HepG2 (cell line): Measurements from ENCODE around the gene KMT2A. TPM values are rescaled to one million over a fixed set of nuclear protein-coding genes. Genes with fewer than 3 reads are reported as not detected.

Experiments
- ATAC-seq: fragments of 200-7000 bp; cut with Tn5 transposase; 3 replicates; pipeline ENCODE4 v1.9.1; 2020; ENCODE audit warnings: mild to moderate bottlenecking, moderate library complexity
- BruUV-seq: library from RNA; stranded (reverse); fragments of 400-500 nt; replicated peaks from 2 replicates; lab custom pipeline; 2021; lab: Mats Ljungman, UMichigan
- CTCF ChIA-PET: fragments of 300-600 bp; formaldehyde crosslinking; extraction: SDS; loops from one replicate; lab custom pipeline; 2021; ENCODE audit warnings: low total read pairs, inconsistent platforms, low intra/inter-chr PET ratio; lab: Yijun Ruan, JAX
- POLR2A ChIA-PET: fragments of 350-600 bp; sonication (Branson Sonifier 250); formaldehyde crosslinking; loops from one replicate; lab custom pipeline; 2020; ENCODE audit warnings: antibody characterized with exemption, inconsistent platforms; lab: Yijun Ruan, JAX
- DNase-seq: peaks from one replicate; pipeline ENCODE4 v3.0.0-alpha.2; 2015; ENCODE audit warnings: low spot score
- FAIRE-seq: peaks from 3 replicates; lab custom pipeline; 2011; peaks lifted over from hg19 to GRCh38; lab: Jason Lieb, UNC
- H2AFZ ChIP-seq: one replicate; pipeline ENCODE4 v1.6.1; 2011; ENCODE audit warnings: low read length, inconsistent platforms
- H3K27ac ChIP-seq: fragments of 300-600 bp; 3 replicates; pipeline ENCODE4 v1.8.0; 2011; ENCODE audit warnings: mixed run types, mild to moderate bottlenecking, mixed read lengths, low read length, inconsistent platforms; ENCODE audit not compliant: insufficient read depth; ENCODE audit errors: extremely low read length
- H3K27me3 ChIP-seq, 2 experiments: fragments of 200-600 bp in 1 of 2; 2 replicates in 1 of 2; 3 replicates in 1 of 2; pipeline versions ENCODE4 v1.6.0 to v1.8.0; 2011; ENCODE audit warnings: low read length in 2 of 2, mild to moderate bottlenecking in 2 of 2, moderate library complexity in 2 of 2, inconsistent platforms in 1 of 2; ENCODE audit not compliant: insufficient read depth in 2 of 2, control insufficient read depth in 1 of 2
- H3K36me3 ChIP-seq, 2 experiments: fragments of 200-600 bp in 1 of 2; replicated peaks in 1 of 2; 2 replicates in 1 of 2; 3 replicates in 1 of 2; pipeline versions ENCODE4 v1.5.1 to v1.8.0; 2011; ENCODE audit warnings: low read length in 2 of 2, inconsistent platforms in 1 of 2; ENCODE audit not compliant: insufficient read depth in 2 of 2, control insufficient read depth in 1 of 2
- H3K4me1 ChIP-seq: 2 replicates; pipeline ENCODE4 v1.5.1; 2012; ENCODE audit warnings: low read length, inconsistent platforms; ENCODE audit not compliant: insufficient read depth
- H3K4me2 ChIP-seq: 2 replicates; pipeline ENCODE4 v1.6.0; 2011; ENCODE audit warnings: low read depth, low read length, inconsistent platforms
- H3K4me3 ChIP-seq, 3 experiments: fragments of 200-600 bp in 1 of 3; sonication (generic), shearing (Covaris generic) in 1 of 3; replicated peaks in 1 of 3; 2 replicates each; pipeline ENCODE4 v1.5.1; 2011 to 2016; ENCODE audit warnings: low read length in 3 of 3, inconsistent platforms in 2 of 3, low read depth in 2 of 3, mild to moderate bottlenecking in 2 of 3, control low read depth in 1 of 3, mixed read lengths in 1 of 3; ENCODE audit not compliant: insufficient read depth in 1 of 3
- H3K79me2 ChIP-seq: one replicate; pipeline ENCODE4 v1.6.1; 2011; ENCODE audit warnings: low read length, inconsistent platforms; ENCODE audit not compliant: insufficient read depth
- H3K9ac ChIP-seq: 2 replicates; pipeline ENCODE4 v1.6.0; 2011; ENCODE audit warnings: mild to moderate bottlenecking, low read depth, low read length, inconsistent platforms; ENCODE audit not compliant: insufficient read depth
- H3K9me3 ChIP-seq: 2 replicates; pipeline ENCODE4 v1.5.1; 2012; ENCODE audit warnings: mild to moderate bottlenecking, low read length
- H4K20me1 ChIP-seq: 2 replicates; pipeline ENCODE4 v1.6.0; 2011; ENCODE audit warnings: inconsistent platforms, mild to moderate bottlenecking, low read length, moderate library complexity; ENCODE audit not compliant: insufficient read depth
- DMAP1 ChIP-seq: IDR thresholded peaks from 2 replicates; pipeline ENCODE4 v1.6.1; 2016
- HDAC2 ChIP-seq: sonication (generic); formaldehyde crosslinking; IDR thresholded peaks from 2 replicates; pipeline ENCODE4 v1.4.0; 2020; ENCODE audit warnings: missing genetic modification reagents
- NR2F2 ChIP-seq: IDR thresholded peaks from 2 replicates; pipeline ENCODE4 v1.6.1; 2012; ENCODE audit warnings: low read depth, inconsistent platforms, borderline replicate concordance
- PCBP1 ChIP-seq: fragments of 200-400 bp; formaldehyde crosslinking; IDR thresholded peaks from 2 replicates; pipeline ENCODE4 v1.6.1; 2017; ENCODE audit warnings: mild to moderate bottlenecking, low read depth, low read length, borderline replicate concordance
- SAP130 ChIP-seq: IDR thresholded peaks from 2 replicates; pipeline ENCODE4 v1.6.1; 2016; ENCODE audit warnings: low read depth
- STAG1 ChIP-seq: sonication (generic); formaldehyde crosslinking; IDR thresholded peaks from 2 replicates; pipeline ENCODE4 v1.4.0; 2020; ENCODE audit warnings: missing genetic modification reagents
- THAP11 ChIP-seq: IDR thresholded peaks from 2 replicates; pipeline ENCODE4 v1.6.1; 2016; ENCODE audit warnings: missing biosample characterization, missing genetic modification reagents
- ZNF121 ChIP-seq: sonication (generic); formaldehyde crosslinking; IDR thresholded peaks from 2 replicates; pipeline ENCODE4 v1.5.0; 2020; ENCODE audit warnings: mild to moderate bottlenecking, missing genetic modification reagents
- ZNF335 ChIP-seq: sonication (generic); formaldehyde crosslinking; IDR thresholded peaks from 2 replicates; pipeline ENCODE4 v1.4.0; 2020; ENCODE audit warnings: missing genetic modification reagents
- ZNF468 ChIP-seq: sonication (generic); formaldehyde crosslinking; IDR thresholded peaks from 2 replicates; pipeline ENCODE4 v1.8.0; 2022; ENCODE audit warnings: mild to moderate bottlenecking, moderate library complexity, missing genetic modification reagents
- ZNF619 ChIP-seq: sonication (generic); formaldehyde crosslinking; IDR thresholded peaks from 2 replicates; pipeline ENCODE4 v1.4.0; 2020; ENCODE audit warnings: mild to moderate bottlenecking, missing genetic modification reagents
- ZSCAN31 ChIP-seq: sonication (generic); formaldehyde crosslinking; IDR thresholded peaks from 2 replicates; pipeline ENCODE4 v1.5.0; 2020; ENCODE audit warnings: low read depth, mild to moderate bottlenecking, missing genetic modification reagents
- WGBS: methylation state at CpG from one replicate; pipeline ENCODE4 v1.1.6; 2017; ENCODE audit warnings: low lambda C conversion rate; 5-methylcytosine and 5-hydroxymethylcytosine counted together
- in situ Hi-C: cut with HindIII; loops from 2 replicates; pipeline ENCODE4 v1.10.0; 2017; ENCODE audit warnings: low pct_unique_long_range_greater_than_20kb; ENCODE audit not compliant: extremely low pct_ligation_motif_present
- intact Hi-C: fragments of 100-400 bp; cut with micrococcal nuclease; formaldehyde crosslinking; loops from one replicate; pipeline ENCODE4 v1.10.0; 2022; ENCODE audit not compliant: unreplicated experiment
- polyA plus RNA-seq, 8 experiments: library from polyadenylated mRNA; depleted of rRNA in 3 of 8; stranded (reverse) in 7 of 8; unstranded in 1 of 8; fragments of >200 nt; fragmentation: Illumina TruSeq in 4 of 8; extraction: Trizol in 4 of 8; gene quantifications; 2 replicates each; pipeline versions ENCODE4 v1.2.1 to v1.2.3, GENCODE V29; 2011 to 2016; ENCODE audit warnings: low read depth in 4 of 8, missing spikeins in 1 of 8, mixed read lengths in 1 of 8; ENCODE audit not compliant: insufficient read depth in 1 of 8
- total RNA-seq, 5 experiments: library from RNA; depleted of rRNA; stranded (reverse); fragments of >200 nt; fragmentation: Illumina TruSeq; extraction: Trizol; gene quantifications; 2 replicates each; pipeline ENCODE4 v1.2.3, GENCODE V29; 2016; ENCODE audit warnings: low read depth in 1 of 5
- TF ChIP-seq, protein P1 (sequence below): sonication (generic); formaldehyde crosslinking; IDR thresholded peaks from 2 replicates; pipeline ENCODE4 v1.9.0; 2021; ENCODE audit warnings: mild to moderate bottlenecking, missing genetic modification reagents

KMT2A gene
- total and polyA plus RNA-seq, 2 of the 13 experiments (the other 11 are each of a cell fraction or from before 2014, with no cell fraction given) = 12.4 to 20.0 TPM

DNA sequence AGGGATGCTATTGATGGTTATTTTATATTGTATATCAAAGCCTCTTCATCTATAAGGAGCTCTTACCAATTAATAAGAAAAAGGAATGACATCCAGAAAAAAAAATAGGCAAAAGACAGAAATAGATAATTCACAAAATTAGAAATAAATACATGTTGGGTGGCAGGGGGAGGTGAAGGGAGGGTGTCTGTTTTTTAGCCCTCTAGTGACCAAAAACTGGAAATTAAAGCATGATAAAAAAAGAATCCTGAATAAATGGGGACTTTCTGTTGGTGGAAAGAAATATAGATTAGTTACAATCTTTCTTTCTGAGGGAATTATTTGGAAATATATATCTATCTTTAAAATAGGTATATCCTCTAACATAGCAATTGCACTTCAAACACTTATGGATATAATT, 49.0 kb downstream of the KMT2A start:
- Histone ChIP-seq H3K4me2 (no peak overlapping the region), H3K4me3 (no peak overlapping the region), H3K9ac (no peak overlapping the region), H3K79me2 (no peaks in the 10 kb centered on the region), H3K9me3 (no peaks in the 10 kb centered on the region), H3K27me3 (no peaks in the 10 kb centered on the region), H3K27ac (no peak overlapping the region), H3K4me1 (no peaks in the 10 kb centered on the region), H4K20me1 (no peaks in the 10 kb centered on the region), H3K36me3 (peaks cover 15 to 59% of the 10 kb centered on the region in 2 experiments), H2AFZ (no peak overlapping the region)
- in situ Hi-C loops = loop anchor here (25.0 kb wide), 1 partner anchor 348 kb away; no protein-coding TSS in a partner anchor
- BruUV-seq = no TSS peak
- no peak for FAIRE-seq
- no peak for DNase-seq
- intact Hi-C loops = loop anchor here (5.0 to 10.0 kb wide), 2 partner anchors 80 to 188 kb away; partner anchors contain the start of gene IFT46
- no peak for ATAC-seq
- TF ChIP-seq ZNF468 (CRISPR knock-in tag) (no peak), PCBP1 (no peak), ZNF121 (CRISPR knock-in tag) (no peak), ZSCAN31 (CRISPR knock-in tag) (no peak), STAG1 (CRISPR knock-in tag) (no peak), HDAC2 (CRISPR knock-in tag) (no peak), ZNF619 (CRISPR knock-in tag) (no peak)
- ChIA-PET POLR2A (no interaction called here), CTCF (interaction anchor here (1.0 kb wide), 1 partner anchor 340 kb away, joined by 3 read pairs; no protein-coding TSS in a partner anchor)

DNA sequence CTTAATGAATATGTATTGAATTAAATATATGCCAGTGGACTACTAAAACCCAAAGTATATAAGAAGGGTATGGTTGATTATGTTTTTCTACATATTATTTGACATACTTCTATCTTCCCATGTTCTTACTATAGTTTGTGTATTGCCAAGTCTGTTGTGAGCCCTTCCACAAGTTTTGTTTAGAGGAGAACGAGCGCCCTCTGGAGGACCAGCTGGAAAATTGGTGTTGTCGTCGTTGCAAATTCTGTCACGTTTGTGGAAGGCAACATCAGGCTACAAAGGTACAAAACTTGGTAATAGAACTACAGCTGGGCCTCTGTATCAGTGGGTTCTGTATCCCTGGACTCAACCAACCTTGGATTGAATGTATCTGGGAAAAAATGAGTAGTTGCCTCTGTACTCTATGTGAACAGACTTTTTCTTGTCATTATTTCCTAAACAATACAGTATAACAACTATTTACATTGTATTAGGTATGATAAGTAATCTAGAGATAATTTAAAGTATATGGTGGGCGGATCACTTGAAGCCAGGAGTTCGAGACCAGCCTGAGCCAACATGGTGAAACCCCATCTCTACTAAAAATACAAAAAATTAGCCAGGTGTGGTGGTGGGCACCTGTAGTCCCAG, 52.3 kb downstream of the KMT2A start:
- Histone ChIP-seq H3K9me3 (no peaks in the 10 kb centered on the region), H3K4me2 (no peak overlapping the region), H3K4me1 (no peaks in the 10 kb centered on the region), H2AFZ (no peak overlapping the region), H3K79me2 (no peaks in the 10 kb centered on the region), H3K9ac (no peak overlapping the region), H3K4me3 (no peak overlapping the region), H3K27me3 (no peaks in the 10 kb centered on the region), H3K36me3 (peaks cover 15 to 59% of the 10 kb centered on the region in 2 experiments), H3K27ac (no peak overlapping the region), H4K20me1 (no peaks in the 10 kb centered on the region)
- intact Hi-C loops (loop anchor here (1.0 to 10.0 kb wide), 5 partner anchors 52 to 343 kb away; partner anchors contain the start of genes ATP5MG, IFT46 and KMT2A), in situ Hi-C loops (loop anchor here (25.0 kb wide), 1 partner anchor 351 kb away; no protein-coding TSS in a partner anchor)
- no TSS peak for BruUV-seq
- ChIA-PET CTCF (interaction anchor here (1.1 to 2.0 kb wide), 2 partner anchors 58 to 343 kb away, joined by 4 to 13 read pairs; no protein-coding TSS in a partner anchor), POLR2A (interaction anchor here (1.1 kb wide), 1 partner anchor 53 kb away, joined by 3 read pairs; the partner anchor contains the start of gene KMT2A)
- peak; percentile 72 for FAIRE-seq
- peak; percentile 68 for DNase-seq
- WGBS = 29% methylated on average over 7 of the region's 7 CpGs
- peak; percentile 65 for ATAC-seq
- TF ChIP-seq ZNF335 (CRISPR knock-in tag) = peak; percentile 89
- peak; percentile 36; the same call in 1 of the 2 replicates for TF ChIP-seq SAP130 (CRISPR knock-in tag)
- 0 out of 2 replicates have a peak, but pooled peaks have one; percentile 23 for TF ChIP-seq THAP11 (CRISPR knock-in tag)
- TF ChIP-seq DMAP1 (CRISPR knock-in tag) = no peak
- TF ChIP-seq, protein P1, sequence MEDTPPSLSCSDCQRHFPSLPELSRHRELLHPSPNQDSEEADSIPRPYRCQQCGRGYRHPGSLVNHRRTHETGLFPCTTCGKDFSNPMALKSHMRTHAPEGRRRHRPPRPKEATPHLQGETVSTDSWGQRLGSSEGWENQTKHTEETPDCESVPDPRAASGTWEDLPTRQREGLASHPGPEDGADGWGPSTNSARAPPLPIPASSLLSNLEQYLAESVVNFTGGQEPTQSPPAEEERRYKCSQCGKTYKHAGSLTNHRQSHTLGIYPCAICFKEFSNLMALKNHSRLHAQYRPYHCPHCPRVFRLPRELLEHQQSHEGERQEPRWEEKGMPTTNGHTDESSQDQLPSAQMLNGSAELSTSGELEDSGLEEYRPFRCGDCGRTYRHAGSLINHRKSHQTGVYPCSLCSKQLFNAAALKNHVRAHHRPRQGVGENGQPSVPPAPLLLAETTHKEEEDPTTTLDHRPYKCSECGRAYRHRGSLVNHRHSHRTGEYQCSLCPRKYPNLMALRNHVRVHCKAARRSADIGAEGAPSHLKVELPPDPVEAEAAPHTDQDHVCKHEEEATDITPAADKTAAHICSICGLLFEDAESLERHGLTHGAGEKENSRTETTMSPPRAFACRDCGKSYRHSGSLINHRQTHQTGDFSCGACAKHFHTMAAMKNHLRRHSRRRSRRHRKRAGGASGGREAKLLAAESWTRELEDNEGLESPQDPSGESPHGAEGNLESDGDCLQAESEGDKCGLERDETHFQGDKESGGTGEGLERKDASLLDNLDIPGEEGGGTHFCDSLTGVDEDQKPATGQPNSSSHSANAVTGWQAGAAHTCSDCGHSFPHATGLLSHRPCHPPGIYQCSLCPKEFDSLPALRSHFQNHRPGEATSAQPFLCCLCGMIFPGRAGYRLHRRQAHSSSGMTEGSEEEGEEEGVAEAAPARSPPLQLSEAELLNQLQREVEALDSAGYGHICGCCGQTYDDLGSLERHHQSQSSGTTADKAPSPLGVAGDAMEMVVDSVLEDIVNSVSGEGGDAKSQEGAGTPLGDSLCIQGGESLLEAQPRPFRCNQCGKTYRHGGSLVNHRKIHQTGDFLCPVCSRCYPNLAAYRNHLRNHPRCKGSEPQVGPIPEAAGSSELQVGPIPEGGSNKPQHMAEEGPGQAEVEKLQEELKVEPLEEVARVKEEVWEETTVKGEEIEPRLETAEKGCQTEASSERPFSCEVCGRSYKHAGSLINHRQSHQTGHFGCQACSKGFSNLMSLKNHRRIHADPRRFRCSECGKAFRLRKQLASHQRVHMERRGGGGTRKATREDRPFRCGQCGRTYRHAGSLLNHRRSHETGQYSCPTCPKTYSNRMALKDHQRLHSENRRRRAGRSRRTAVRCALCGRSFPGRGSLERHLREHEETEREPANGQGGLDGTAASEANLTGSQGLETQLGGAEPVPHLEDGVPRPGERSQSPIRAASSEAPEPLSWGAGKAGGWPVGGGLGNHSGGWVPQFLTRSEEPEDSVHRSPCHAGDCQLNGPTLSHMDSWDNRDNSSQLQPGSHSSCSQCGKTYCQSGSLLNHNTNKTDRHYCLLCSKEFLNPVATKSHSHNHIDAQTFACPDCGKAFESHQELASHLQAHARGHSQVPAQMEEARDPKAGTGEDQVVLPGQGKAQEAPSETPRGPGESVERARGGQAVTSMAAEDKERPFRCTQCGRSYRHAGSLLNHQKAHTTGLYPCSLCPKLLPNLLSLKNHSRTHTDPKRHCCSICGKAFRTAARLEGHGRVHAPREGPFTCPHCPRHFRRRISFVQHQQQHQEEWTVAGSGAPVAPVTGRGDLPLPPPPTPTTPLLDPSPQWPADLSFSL (CRISPR knock-in tag) = peak; percentile 50; the same call in 1 of the 2 replicates
- no peak for TF ChIP-seq NR2F2
